ENCODE measurements around the gene PPEF2.
A peak's percentile ranks its signal among the peaks of the same experiment; 100 is the strongest.
"Not testable (repeated sequence)": the region's sequence is repeated elsewhere in the genome, so short reads cannot be mapped to it uniquely, and the experiment has no call there.

PPEF2 gene

GRCh38 chr4:75902352-75902751, at the start of gene PPEF2:
PPEF2 (minus strand) TSS chr4:75902452; CDS start chr4:75896325, 6,127 bp downstream.
- DNase-seq: no peak

- DNase-seq: no peak
Observed at GRCh38 chr4:75950213-75950815, 48.1 kb upstream of the PPEF2 start.

GRCh38 chr4:75948822-75949444, 46.7 kb upstream of the PPEF2 start:
- DNase-seq: no peak

DNA sequence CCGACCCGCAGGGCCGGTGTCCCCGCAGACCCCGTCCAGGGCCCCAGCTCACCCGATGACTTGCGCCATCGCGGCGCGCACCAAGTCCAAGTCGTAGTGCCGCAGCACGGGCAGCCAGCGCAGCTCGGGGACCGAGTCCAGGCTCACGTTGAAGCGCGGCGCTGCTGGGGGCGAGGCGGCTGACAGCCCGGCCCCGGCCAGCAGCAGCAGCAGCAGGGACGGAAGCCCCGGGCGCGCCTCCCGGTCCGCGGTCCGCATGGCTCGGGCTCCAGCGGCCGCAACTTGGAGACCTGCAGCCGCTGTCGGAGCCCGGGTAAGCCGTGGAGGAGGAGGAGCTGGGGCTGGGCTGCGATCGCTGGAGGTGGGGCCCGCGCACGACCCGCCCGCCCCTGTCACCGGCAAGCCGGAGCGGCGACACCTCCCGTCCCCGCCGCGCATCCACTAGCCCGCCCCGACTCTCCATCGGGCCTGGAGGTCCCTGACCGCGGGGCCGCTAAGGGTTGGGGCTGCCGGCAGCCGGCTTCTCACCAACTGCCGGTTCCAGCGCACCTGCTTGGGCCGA, 38.5 kb upstream of the PPEF2 start, which contains the start of gene NAAA:
NAAA (minus strand) TSS at position 322 of the 562 bp plus-strand sequence; CDS start at position 258, 64 bp downstream.
- DNase-seq: peak; percentile 77

GRCh38 chr4:75939890-75940691, 37.8 kb upstream of the PPEF2 start:
- peak; percentile 74 for DNase-seq

- no peak for DNase-seq
Observed at GRCh38 chr4:75935628-75936027, 33.4 kb upstream of the PPEF2 start.

- no peak for DNase-seq
Observed at GRCh38 chr4:75930152-75930551, 27.9 kb upstream of the PPEF2 start.

DNA sequence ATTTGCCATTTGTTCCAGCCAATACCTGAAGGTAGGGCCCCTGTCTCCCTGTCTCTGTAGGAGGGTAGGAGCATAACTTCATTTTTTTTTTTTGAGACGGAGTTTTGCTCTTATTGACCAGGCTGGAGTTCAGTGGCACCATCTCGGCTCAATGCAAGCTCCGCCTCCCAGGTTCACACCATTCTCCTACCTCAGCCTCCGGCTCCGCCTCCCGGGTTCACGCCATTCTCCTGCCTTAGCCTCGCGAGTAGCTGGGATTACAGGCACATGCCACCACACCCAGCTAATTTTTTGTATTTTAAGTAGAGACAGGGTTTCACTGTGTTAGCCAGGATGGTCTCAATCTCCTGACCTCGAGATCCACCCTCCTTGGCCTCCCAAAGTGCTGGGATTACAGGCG, 22.7 kb upstream of the PPEF2 start:
- not testable (repeated sequence) for DNase-seq

- no peak for DNase-seq
Observed at GRCh38 chr4:75924309-75924827, 22.1 kb upstream of the PPEF2 start.

GRCh38 chr4:75922588-75922987, 20.3 kb upstream of the PPEF2 start:
- no peak for DNase-seq

GRCh38 chr4:75921910-75922309, 19.7 kb upstream of the PPEF2 start:
- no peak for DNase-seq

- no peak for DNase-seq
Observed at GRCh38 chr4:75920327-75920726, 18.1 kb upstream of the PPEF2 start.

DNA sequence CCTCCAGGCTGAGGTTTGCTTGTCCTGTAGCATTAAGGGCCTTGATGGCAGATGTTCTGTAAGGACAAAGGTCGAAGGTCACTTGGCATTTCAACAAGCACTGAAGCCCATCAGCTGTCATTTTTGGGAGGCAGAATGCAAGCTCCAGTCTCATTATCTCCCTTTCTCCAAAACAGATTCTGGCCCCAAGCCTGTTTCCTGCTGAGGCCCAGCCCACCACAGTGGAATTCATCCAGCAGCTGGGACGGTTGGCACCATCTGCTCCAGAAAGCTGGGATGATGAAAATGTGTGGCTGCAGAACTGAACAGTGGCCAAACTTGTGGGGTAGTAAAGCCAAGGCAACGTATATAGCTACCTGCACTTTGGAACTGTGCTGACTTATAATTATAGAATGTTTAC, 17.7 kb upstream of the PPEF2 start:
- DNase-seq: no peak

- no peak for DNase-seq
Observed at GRCh38 chr4:75916091-75916661, 13.9 kb upstream of the PPEF2 start.

DNA sequence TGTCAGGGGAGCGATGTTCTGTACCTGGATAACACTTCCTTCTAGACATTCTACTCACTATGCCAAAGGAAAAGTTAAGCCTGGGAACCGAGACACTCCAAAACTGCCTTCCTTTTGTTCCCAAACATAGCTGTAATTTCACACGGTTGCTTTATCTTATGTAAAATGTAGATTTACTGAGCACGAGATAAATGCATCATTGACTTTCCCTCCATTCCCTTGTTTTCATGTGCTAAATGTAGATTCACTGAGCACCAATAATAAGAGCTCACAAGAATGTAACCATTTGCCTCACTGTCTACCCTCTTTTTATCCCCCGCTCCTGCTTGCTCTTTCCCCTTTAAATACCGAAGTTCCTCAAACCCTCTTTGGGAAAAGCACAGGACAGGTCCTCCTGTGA, 10.7 kb upstream of the PPEF2 start:
- DNase-seq: no peak

- not testable (repeated sequence) for DNase-seq
Observed at GRCh38 chr4:75910831-75911230, 8.6 kb upstream of the PPEF2 start.

DNA sequence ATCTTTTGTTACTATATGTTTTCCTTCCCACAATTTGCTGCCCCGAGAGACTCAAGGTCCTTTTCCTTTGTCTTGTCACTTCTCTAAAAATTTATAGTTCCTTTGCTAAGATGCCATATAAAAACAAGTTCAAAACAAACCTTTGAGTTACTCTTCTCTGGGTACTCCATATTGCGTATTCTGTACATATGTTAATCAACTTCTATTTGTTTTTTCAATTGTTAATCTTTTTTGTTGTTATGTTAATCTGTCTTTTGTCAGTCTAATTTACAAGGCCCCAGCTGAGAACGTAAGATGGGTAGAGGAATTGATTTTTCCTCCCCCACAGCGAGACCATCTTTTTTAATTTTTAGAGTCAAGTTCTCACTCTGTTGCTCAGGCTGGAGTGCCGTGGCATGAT, 7.2 kb upstream of the PPEF2 start:
- no peak for DNase-seq

DNA sequence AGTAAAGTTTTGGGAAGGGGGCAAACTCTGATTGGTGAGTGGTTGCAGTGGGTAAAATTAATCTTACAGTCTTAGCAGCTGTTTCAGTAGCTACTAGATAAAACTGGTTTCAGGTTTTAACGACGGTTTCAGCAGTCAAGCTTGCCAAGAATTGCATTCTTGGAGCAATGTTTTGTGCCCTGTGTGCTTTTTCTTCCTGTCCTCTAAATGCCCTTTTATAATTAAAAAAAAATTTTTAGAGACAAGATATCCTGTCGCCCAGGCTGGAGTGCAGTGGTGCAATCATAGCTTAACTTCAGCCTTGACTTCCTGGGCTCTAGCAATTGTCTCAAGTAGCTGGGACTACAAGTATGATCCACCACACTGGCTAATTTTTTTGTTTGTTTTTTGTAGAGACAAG, 6.3 kb upstream of the PPEF2 start:
- no peak for DNase-seq

- DNase-seq: no peak
Observed at GRCh38 chr4:75907966-75908365, 5.7 kb upstream of the PPEF2 start.

GRCh38 chr4:75904076-75904475, 1.8 kb upstream of the PPEF2 start:
- DNase-seq: no peak

DNA sequence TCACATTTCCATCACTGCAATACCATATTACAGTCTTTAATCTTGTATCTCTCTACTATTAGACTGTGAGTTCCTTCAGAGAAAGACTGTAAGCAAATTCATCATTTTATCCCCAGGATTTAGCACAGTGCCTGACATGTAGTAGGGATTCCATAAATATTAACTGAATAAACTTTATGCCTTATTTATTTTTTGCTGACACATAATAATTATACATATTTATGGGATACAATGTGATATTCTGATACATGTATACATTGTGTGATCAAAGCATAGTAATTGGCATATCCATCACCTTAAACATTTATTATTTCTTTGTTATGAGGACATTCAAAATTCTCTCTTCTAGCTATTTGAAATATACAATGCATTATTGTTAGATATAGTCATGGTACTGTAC, 3.7 kb downstream of the PPEF2 start:
- DNase-seq: no peak

GRCh38 chr4:75895744-75896314, 6.4 kb downstream of the PPEF2 start:
- no peak for DNase-seq

- no peak for DNase-seq
Observed at GRCh38 chr4:75892508-75892907, 9.7 kb downstream of the PPEF2 start.
